ENCODE results near the gene BANP.

The BANP gene

GRCh38 chr16:87949071-87949744 is 2.0 kb upstream of the BANP start:
- no peak for DNase-seq

GRCh38 chr16:87951552-87952538 is 611 bp downstream of the BANP start:
- peak; percentile 41 for DNase-seq

GRCh38 chr16:87952751-87953150 is 1.5 kb downstream of the BANP start:
- DNase-seq = no peak

GRCh38 chr16:87953308-87954215 is 2.3 kb downstream of the BANP start:
- no peak for DNase-seq

GRCh38 chr16:87954361-87954760 is 3.1 kb downstream of the BANP start:
- DNase-seq = no peak

GRCh38 chr16:87954826-87955225 is 3.6 kb downstream of the BANP start:
- no peak for DNase-seq

GRCh38 chr16:87955302-87956097 is 4.3 kb downstream of the BANP start:
- DNase-seq = no peak

GRCh38 chr16:87956098-87956364 is 4.8 kb downstream of the BANP start:
- no peak for DNase-seq

GRCh38 chr16:87956365-87957231 is 5.4 kb downstream of the BANP start:
- peak; percentile 41 for DNase-seq

GRCh38 chr16:87957296-87958094 is 6.3 kb downstream of the BANP start:
- DNase-seq = no peak

GRCh38 chr16:87958632-87959031 is 7.4 kb downstream of the BANP start:
- no peak for DNase-seq

- DNase-seq = no peak
Observed at GRCh38 chr16:87959391-87959990, 8.3 kb downstream of the BANP start.

- no peak for DNase-seq
Observed at GRCh38 chr16:87960296-87960695, 9.1 kb downstream of the BANP start.

GRCh38 chr16:87960852-87961251 is 9.6 kb downstream of the BANP start:
- no peak for DNase-seq

GRCh38 chr16:87961623-87962022 is 10.4 kb downstream of the BANP start:
- no peak for DNase-seq

GRCh38 chr16:87963400-87963799 is 12.2 kb downstream of the BANP start:
- DNase-seq = no peak

- DNase-seq = no peak
Observed at GRCh38 chr16:87964049-87964659, 12.9 kb downstream of the BANP start.

GRCh38 chr16:87965417-87965816 is 14.2 kb downstream of the BANP start:
- DNase-seq = no peak

- no peak for DNase-seq
Observed at GRCh38 chr16:87966064-87966645, 14.9 kb downstream of the BANP start.
